Pulmonary artery endothelial cell (primary cell): ENCODE measurements around the gene RABGGTB. TPM values are rescaled to one million over a fixed set of nuclear protein-coding genes. Genes with fewer than 3 reads are reported as not detected.
"Not testable (repeated sequence)": the region's sequence is repeated elsewhere in the genome, so short reads cannot be mapped to it uniquely, and the experiment has no call there.

ENCODE experiments used
- DNase-seq: peaks from one replicate; pipeline ENCODE4 v3.0.0-alpha.2; 2011; ENCODE audit warnings: low read depth, low spot score
- total RNA-seq: library from RNA; depleted of rRNA; stranded (reverse); fragments of >200 nt; gene quantifications from 2 replicates; pipeline ENCODE4 v1.2.3, GENCODE V29; 2014

RABGGTB gene
- total RNA-seq, 1 donor from 2014 or later: 90.7 TPM

- no peak for DNase-seq
Measured at GRCh38 chr1:75795703-75796193, 9.7 kb downstream of the RABGGTB start.

- no peak for DNase-seq
Measured at GRCh38 chr1:75796376-75797272, 10.6 kb downstream of the RABGGTB start, which contains the start of gene MSH4. TSS of gene MSH4 (plus strand) at chr1:75796882. CDS start at chr1:75796986, 104 bp downstream.

GRCh38 chr1:75797273-75797588 is 11.2 kb downstream of the RABGGTB start:
- DNase-seq: no peak

DNA sequence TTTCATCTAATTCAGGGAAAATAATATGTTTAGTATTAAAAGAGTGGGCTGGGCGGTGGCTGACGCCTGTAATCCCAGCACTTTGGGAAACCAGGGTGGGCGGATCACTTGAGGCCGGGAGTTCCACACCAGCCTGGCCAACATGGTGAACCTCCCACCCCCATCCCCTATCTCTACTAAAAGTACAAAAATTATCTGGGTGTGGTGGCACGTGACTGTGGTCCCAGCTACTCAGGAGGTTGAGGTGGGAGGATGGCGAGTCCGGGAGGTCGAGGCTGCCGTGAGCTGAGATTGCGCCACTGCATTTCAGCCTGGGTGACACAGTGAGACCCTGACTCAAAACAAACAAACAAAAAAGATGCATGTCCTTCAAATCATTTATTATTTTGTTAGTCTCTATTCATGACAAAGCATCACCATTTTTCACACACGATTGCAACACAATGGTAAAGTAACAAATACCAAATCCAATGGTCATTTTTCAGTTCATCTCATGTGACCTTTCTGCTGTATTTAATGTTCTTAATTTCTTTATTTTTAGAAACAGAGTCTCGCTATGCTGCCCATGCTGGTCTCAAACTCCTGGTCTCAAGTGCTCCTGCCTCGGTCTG is 11.7 kb downstream of the RABGGTB start:
- DNase-seq: no peak

GRCh38 chr1:75801480-75801879 is 15.4 kb downstream of the RABGGTB start:
- not testable (repeated sequence) for DNase-seq

DNA sequence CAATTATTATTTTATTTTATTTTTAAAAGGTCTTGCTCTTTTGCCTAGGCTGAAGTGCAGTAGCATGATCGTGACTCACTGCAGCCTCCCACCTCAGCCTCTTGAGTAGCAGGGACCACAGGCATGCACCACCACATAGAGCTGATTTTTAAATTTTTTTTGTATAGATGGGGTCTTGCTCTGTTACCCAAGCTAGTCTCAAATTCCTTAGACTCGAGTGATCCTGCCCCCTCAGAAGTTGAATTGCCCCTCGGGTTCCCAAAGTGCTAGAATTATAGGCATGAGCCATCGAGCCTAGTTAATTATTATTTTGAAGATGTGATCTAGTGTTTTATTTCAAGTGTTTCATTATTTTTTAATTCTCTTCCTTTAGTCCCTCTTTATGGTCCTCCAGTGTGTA is 22.9 kb downstream of the RABGGTB start:
- no peak for DNase-seq

DNA sequence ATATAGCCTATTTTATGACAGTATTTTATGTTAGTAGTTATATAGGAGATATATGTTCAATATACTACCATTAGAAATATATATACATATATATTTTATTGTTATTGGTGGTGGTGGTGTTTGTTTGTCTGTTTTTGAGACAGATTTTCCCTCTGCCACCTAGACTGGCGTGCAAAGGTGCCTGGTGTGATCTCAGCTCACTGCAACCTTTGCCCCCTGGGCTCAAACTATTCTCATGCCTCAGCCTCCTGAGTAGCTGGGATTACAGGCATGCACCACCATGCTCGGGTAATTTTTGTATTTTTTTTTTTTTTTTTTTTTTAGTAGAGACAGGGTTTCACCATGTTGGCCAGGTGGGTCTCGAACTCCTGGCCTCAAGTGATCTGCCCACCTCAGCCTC is 24.1 kb downstream of the RABGGTB start:
- not testable (repeated sequence) for DNase-seq

- DNase-seq: no peak
Measured at GRCh38 chr1:75811211-75811981, 25.3 kb downstream of the RABGGTB start.

DNA sequence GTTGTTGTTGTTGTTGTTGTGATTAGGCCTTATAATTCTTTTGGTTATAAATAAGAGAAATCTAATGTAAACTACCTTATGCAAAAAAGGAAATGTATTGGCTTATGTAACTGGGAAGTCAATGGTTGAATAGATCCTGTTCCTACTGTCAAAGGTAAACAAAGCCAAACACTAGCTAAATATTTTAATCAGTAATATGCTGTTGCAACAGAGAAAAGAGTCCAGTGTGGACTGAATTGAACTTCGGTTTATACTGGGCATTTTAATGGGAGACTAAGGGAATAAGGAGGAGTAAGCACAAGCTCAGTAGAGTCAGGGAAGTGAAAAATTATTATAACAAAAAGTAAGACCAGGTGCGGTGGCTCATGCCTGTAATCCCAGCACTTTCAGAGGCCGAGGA is 26.0 kb downstream of the RABGGTB start:
- no peak for DNase-seq

DNA sequence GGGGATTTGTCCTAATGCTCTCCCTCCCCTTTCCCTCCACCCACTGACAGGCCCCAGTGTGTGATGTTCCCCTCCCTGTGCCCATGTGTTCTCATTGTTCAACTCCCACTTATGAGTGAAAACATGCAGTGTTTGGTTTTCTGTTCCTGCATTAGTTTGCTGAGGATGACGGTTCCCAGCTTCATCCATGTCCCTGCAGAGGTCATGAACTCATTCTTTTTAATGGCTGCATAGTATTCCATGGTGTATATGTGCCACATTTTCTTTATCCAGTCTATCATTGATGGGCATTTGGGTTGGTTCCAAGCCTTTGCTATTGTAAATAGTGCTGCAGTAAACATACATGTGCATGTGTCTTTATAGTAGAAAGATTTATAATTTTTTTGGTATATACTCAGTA is 37.5 kb downstream of the RABGGTB start:
- not testable (repeated sequence) for DNase-seq

GRCh38 chr1:75836528-75837100 is 50.6 kb downstream of the RABGGTB start:
- DNase-seq: no peak

DNA sequence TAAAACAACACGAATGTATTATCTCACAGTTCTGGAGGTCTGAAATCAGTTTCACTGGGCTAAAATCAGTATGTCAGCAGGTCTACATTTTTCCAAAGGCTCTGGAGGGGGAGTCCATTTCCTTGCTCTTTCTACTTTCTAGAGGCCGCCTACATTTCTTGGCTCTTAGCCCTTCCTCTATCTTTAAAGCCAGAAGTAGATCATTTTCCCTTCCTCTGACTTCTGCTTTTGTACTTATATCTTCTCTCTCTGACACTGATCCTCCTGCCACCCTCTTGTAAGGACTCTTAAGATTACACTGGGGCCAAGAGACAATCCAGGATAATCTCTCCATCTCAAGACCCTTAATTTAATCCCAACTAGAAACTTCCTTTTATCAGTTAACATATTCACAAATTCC is 52.0 kb downstream of the RABGGTB start:
- no peak for DNase-seq

DNA sequence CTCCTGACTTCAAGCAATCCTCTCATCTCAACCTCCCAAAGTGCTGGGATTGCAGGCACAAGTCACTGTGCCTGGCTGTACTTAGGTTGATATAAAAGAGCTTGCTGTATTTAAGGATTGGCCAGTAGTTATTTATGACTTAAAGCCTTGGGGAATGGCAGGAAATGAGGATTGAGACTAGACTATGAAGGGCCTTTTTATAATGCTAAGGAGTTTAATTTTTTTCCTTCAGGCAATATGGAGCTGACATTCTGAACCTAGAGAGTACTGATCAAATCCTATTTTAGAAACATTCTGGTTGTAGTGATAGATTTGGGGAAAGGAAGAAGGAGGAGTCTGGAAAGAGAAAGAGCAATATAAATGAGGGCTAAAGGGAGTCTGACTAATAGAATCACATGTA is 55.4 kb downstream of the RABGGTB start:
- DNase-seq: no peak

Other genes starting within 250 kb of the RABGGTB start
- 3.0 and 13.3 TPM in 2 replicates for gene SLC44A5, start 175.1 kb upstream of the RABGGTB start, total RNA-seq
- 31.8 and 54.6 TPM in 2 replicates for gene ACADM, start 61.5 kb upstream of the RABGGTB start, total RNA-seq
- gene MSH4, start 10.6 kb downstream of the RABGGTB start, total RNA-seq: 0.13 and 0.35 TPM in 2 replicates
- not detected in 2 replicates for gene ASB17, start 146.1 kb downstream of the RABGGTB start, total RNA-seq